PC-3 (cell line): ENCODE data around the gene SLC9A8. TPM values are rescaled to one million over a fixed set of nuclear protein-coding genes. Genes with fewer than 3 reads are reported as not detected.

ENCODE experiments used
- ATAC-seq: fragments of 200-7000 bp; cut with Tn5 transposase; 2 replicates; pipeline ENCODE4 v1.9.1; 2020; ENCODE audit warnings: mild to moderate bottlenecking, moderate library complexity
- BruUV-seq: library from RNA; stranded (reverse); fragments of 400-500 nt; replicated peaks from 2 replicates; lab custom pipeline; 2021; lab: Mats Ljungman, UMichigan
- CTCF ChIA-PET: fragments of 300-600 bp; sonication (Branson Sonifier 250); formaldehyde crosslinking; loops from one replicate; lab custom pipeline; 2022; ENCODE audit warnings: antibody characterized with exemption; lab: Charles Lee
- POLR2A ChIA-PET: fragments of 300-600 bp; sonication (Branson Sonifier 250); formaldehyde crosslinking; loops from one replicate; lab custom pipeline; 2022; ENCODE audit warnings: antibody characterized with exemption; ENCODE audit not compliant: unreplicated experiment; lab: Charles Lee
- DNase-seq: peaks from one replicate; pipeline ENCODE4 v3.0.0-alpha.2; 2015
- H2AFZ ChIP-seq: fragments of 300-600 bp; sonication (generic); 2 replicates; pipeline ENCODE4 v1.6.0; 2016; ENCODE audit warnings: antibody characterized with exemption, low read length
- H3F3A ChIP-seq: fragments of 300-600 bp; sonication (generic); one replicate; pipeline ENCODE4 v1.6.0; 2017; ENCODE audit warnings: antibody characterized with exemption, low read length, control low read depth, mild to moderate bottlenecking; ENCODE audit not compliant: unreplicated experiment
- H3K27ac ChIP-seq: fragments of 300-600 bp; sonication (generic); 2 replicates; pipeline ENCODE4 v1.5.1; 2016; ENCODE audit warnings: mild to moderate bottlenecking, low read length
- H3K27me3 ChIP-seq: fragments of 300-600 bp; sonication (generic); 2 replicates; pipeline ENCODE4 v1.6.1; 2016; ENCODE audit warnings: low read length, mixed read lengths
- H3K36me3 ChIP-seq: fragments of 300-600 bp; sonication (generic); 2 replicates; pipeline ENCODE4 v1.6.1; 2016; ENCODE audit warnings: low read depth, mixed run types, low read length, mixed read lengths
- H3K4me1 ChIP-seq: fragments of 300-600 bp; sonication (generic); 2 replicates; pipeline ENCODE4 v1.5.1; 2016; ENCODE audit warnings: low read length; ENCODE audit not compliant: insufficient read depth
- H3K4me2 ChIP-seq: fragments of 300-600 bp; sonication (generic); 2 replicates; pipeline ENCODE4 v1.6.0; 2016; ENCODE audit warnings: low read length
- H3K4me3 ChIP-seq: fragments of 300-600 bp; sonication (generic); 2 replicates; pipeline ENCODE4 v1.5.1; 2016; ENCODE audit warnings: mild to moderate bottlenecking, low read length, mixed read lengths
- H3K79me2 ChIP-seq: fragments of 300-600 bp; sonication (generic); 2 replicates; pipeline ENCODE4 v1.6.1; 2017; ENCODE audit warnings: low read length, mixed read lengths
- H3K9ac ChIP-seq: fragments of 300-600 bp; sonication (generic); 2 replicates; pipeline ENCODE4 v1.6.0; 2016; ENCODE audit warnings: mild to moderate bottlenecking, low read length
- H3K9me2 ChIP-seq: fragments of 300-600 bp; sonication (generic); replicated peaks from 2 replicates; pipeline ENCODE4 v1.6.1; 2016; ENCODE audit warnings: mixed run types, low read length, mixed read lengths
- H3K9me3 ChIP-seq: fragments of 300-600 bp; sonication (generic); 2 replicates; pipeline ENCODE4 v1.6.1; 2016; ENCODE audit warnings: low read length, mixed read lengths
- H4K20me1 ChIP-seq: fragments of 300-600 bp; sonication (generic); 2 replicates; pipeline ENCODE4 v1.6.1; 2016; ENCODE audit warnings: low read length, mixed read lengths
- EZH2 ChIP-seq: fragments of 300-600 bp; sonication (generic); IDR thresholded peaks from one replicate; pipeline ENCODE4 v1.6.1; 2017; ENCODE audit warnings: antibody characterized with exemption, mild to moderate bottlenecking, low read length; ENCODE audit not compliant: unreplicated experiment
- EZH2phosphoT487 ChIP-seq: fragments of 300-600 bp; sonication (generic); IDR thresholded peaks from 2 replicates; pipeline ENCODE4 v1.6.1; 2018; ENCODE audit warnings: mild to moderate bottlenecking, antibody characterized with exemption, low read length, borderline replicate concordance
- intact Hi-C: fragments of 100-400 bp; cut with micrococcal nuclease; formaldehyde crosslinking; loops from 2 replicates; pipeline ENCODE4 v1.9.0; 2023
- total RNA-seq: library from RNA; depleted of rRNA; stranded (reverse); fragments of >200 nt; gene quantifications from 2 replicates; pipeline ENCODE4 v1.2.3, GENCODE V29; 2014
- TF ChIP-seq, protein P1 (sequence below): fragments of 300-600 bp; sonication (generic); conservative IDR thresholded peaks from 2 replicates; pipeline ENCODE4 v1.5.1; 2017; ENCODE audit warnings: antibody characterized with exemption, low read depth, mild to moderate bottlenecking, low read length

The SLC9A8 gene
- total RNA-seq, 1 experiment from 2014 or later = 13.1 TPM

DNA sequence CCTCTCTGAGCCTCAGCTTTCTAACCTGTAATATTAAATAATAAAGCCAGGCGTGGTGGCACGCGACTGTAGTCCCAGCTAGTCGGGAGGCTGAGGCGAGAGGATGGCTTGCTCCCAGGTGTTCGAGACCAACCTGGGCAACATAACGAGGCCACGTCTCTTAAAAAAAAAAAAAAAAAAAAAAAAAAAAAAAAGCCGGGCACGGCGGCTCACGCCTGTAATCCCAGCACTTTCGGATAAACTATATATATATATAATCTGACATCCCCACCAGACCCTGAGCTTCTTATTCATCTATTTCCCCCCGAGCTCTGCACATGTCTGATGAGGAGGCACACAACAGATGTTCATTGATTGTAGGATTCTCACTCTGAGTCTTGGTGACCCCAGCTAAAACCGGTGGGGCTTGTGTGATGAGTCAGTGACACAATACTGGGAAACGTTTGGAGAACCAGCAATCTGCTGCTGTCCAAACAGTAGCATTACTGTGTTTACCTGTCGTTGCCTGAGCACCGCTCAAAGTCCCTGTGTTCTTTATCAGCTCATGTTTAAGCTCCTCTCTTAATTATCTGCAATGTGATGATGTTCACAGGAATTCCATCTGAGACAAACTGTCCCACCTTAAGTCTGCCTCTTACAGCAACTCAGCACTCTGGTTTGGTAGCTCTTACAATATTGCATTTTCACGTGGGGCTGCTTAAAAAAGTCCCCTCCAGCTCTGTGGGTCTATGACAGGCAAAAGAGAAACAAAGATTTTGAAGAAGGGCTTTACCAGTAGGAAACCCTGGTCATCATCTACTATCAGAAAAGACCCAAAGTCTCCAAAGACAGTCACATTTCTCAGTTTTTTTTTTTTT lies 103.7 kb downstream of the SLC9A8 start:
- peak; percentile 95 for DNase-seq
- peaks cover 23% of the 10 kb centered on the region for H3K4me1 ChIP-seq
- no peaks in the 10 kb centered on the region for H3K27me3 ChIP-seq
- CTCF ChIA-PET = interaction anchor here (0.6 to 1.5 kb wide), 5 partner anchors 16 to 375 kb away, joined by 3 to 5 read pairs (median 3); no protein-coding TSS in a partner anchor
- no TSS peak for BruUV-seq
- H3K4me3 ChIP-seq = peak overlapping the region; percentile 81
- no peaks in the 10 kb centered on the region for H3F3A ChIP-seq
- H3K9me2 ChIP-seq = no peaks in the 10 kb centered on the region
- no peaks in the 10 kb centered on the region for H3K9me3 ChIP-seq
- peaks cover 18% of the 10 kb centered on the region for H4K20me1 ChIP-seq
- TF ChIP-seq EZH2phosphoT487 (no peak), EZH2 (no peak)
- TF ChIP-seq, protein P1, sequence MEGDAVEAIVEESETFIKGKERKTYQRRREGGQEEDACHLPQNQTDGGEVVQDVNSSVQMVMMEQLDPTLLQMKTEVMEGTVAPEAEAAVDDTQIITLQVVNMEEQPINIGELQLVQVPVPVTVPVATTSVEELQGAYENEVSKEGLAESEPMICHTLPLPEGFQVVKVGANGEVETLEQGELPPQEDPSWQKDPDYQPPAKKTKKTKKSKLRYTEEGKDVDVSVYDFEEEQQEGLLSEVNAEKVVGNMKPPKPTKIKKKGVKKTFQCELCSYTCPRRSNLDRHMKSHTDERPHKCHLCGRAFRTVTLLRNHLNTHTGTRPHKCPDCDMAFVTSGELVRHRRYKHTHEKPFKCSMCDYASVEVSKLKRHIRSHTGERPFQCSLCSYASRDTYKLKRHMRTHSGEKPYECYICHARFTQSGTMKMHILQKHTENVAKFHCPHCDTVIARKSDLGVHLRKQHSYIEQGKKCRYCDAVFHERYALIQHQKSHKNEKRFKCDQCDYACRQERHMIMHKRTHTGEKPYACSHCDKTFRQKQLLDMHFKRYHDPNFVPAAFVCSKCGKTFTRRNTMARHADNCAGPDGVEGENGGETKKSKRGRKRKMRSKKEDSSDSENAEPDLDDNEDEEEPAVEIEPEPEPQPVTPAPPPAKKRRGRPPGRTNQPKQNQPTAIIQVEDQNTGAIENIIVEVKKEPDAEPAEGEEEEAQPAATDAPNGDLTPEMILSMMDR = no peak
- peaks cover 45% of the 10 kb centered on the region for H3K79me2 ChIP-seq
- ATAC-seq = peak; percentile 55
- H3K36me3 ChIP-seq = no peaks in the 10 kb centered on the region
- intact Hi-C loops = loop anchor here (1.0 kb wide), 1 partner anchor 12 kb away; no protein-coding TSS in a partner anchor
- H2AFZ ChIP-seq = peak overlapping the region; percentile 98
- peak overlapping the region; percentile 98 for H3K4me2 ChIP-seq
- H3K9ac ChIP-seq = peak overlapping the region; percentile 96
- peak overlapping the region; percentile 96 for H3K27ac ChIP-seq
- POLR2A ChIA-PET = interaction anchor here (0.6 to 1.3 kb wide), 6 partner anchors 16 to 856 kb away, joined by 3 to 25 read pairs (median 4); no protein-coding TSS in a partner anchor

DNA sequence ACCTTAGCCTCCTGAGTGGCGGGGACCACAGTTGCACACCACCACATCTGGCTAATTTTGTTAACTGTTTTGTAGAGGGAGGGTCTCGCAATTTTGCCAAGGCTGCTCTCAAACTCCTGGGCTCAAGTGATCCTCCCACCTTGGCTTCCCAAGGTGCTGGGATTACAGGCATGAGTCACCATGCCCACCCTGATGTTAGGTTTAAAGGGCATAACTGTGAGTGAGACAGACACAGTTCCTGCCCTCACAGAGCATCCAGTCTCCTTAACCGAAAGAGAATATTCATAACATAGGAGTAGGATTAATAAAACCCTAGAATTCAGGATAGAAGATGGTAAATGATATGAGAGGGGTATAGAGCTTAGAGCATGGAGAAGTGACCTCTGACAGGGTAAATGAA lies 105.8 kb downstream of the SLC9A8 start:
- no TSS peak for BruUV-seq
- POLR2A ChIA-PET = no interaction called here

More for the DNA sequence above, 105.8 kb downstream of the SLC9A8 start:
- Histone ChIP-seq H3K4me1 (peaks cover 21% of the 10 kb centered on the region), H3K27ac (no peak overlapping the region), H3K79me2 (peaks cover 24% of the 10 kb centered on the region), H2AFZ (no peak overlapping the region), H3F3A (no peaks in the 10 kb centered on the region), H3K4me2 (no peak overlapping the region), H3K27me3 (no peaks in the 10 kb centered on the region), H3K36me3 (no peaks in the 10 kb centered on the region), H3K9me3 (no peaks in the 10 kb centered on the region), H3K9ac (no peak overlapping the region), H3K4me3 (no peak overlapping the region), H3K9me2 (no peaks in the 10 kb centered on the region), H4K20me1 (peaks cover 12% of the 10 kb centered on the region)
- ATAC-seq (no peak), DNase-seq (no peak)
- TF ChIP-seq EZH2 (no peak), EZH2phosphoT487 (no peak)
- TF ChIP-seq, protein P1 = no peak
- intact Hi-C loops = no loop called here
- CTCF ChIA-PET = no interaction called here
